HG03103 (cell line): ENCODE results near the gene TULP4.
"Not testable (repeated sequence)": the region's sequence is repeated elsewhere in the genome, so short reads cannot be mapped to it uniquely, and the experiment has no call there.

Source experiments
- ATAC-seq: cut with Tn5 transposase; IDR thresholded peaks from one replicate; pipeline ENCODE4 v1.9.1; 2021; ENCODE audit warnings: low read depth; ENCODE audit not compliant: unreplicated experiment

Gene TULP4

DNA sequence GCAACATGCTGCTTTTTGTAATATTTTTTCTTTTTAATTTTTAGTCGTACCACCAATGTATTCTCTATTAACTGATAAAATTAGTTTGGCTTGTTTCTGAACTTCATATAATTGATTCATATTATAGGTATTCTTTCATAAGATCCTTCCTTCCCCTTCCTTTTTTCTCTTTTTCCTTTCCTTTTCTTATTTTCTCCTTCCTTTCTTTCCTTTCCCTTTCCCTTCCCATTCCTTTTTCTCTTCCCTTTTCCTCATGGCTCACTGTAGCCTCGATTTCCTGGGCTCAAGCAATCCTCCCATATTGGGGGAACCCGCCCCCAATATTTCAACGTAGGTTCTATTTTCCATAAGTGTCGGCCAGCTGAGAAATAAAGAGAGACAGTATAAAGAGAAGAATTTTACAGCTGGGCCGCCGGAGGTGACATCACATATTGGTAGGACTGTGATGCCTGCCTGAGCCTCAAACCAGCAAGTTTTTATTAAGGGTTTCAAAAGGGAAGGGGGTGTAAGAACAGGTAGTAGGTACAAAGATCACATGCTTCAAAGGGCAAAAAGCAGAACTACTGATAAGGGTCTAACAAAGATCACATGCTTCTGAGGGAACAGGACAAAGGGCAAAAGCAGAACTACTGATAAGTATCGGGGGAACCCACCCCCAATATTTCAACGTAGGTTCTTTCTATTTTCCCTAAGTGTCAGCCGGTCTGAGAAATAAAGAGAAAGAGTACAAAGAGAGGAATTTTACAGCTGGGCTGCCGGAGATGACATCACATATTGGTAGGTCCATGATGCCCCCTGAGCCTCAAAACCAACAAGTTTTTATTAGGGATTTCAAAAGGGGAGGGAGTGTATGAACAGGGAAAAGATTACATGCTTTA lies 16.1 kb upstream of the TULP4 start:
- not testable (repeated sequence) for ATAC-seq

DNA sequence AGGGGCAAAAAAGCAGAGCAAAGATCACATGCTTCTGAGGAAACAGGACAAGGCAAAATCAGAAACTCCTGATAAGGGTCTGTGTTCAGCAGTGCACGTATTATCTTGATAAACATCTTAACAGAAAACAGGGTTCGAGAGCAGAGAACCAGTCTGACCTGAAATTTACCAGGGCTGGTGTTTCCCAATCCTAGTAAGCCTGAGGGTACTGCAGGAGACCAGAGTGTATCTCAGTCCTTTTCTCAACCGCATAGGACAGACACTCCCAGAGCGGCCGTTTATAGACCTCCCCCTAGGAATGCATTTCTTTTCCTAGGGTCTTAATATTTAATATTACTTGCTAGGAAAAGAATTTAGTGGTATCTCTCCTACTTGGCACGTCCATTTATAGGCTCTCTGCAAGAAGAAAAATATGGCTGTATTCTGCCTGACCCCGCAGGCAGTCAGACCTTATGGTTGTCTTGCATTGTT lies 15.4 kb upstream of the TULP4 start:
- ATAC-seq: not testable (repeated sequence)

DNA sequence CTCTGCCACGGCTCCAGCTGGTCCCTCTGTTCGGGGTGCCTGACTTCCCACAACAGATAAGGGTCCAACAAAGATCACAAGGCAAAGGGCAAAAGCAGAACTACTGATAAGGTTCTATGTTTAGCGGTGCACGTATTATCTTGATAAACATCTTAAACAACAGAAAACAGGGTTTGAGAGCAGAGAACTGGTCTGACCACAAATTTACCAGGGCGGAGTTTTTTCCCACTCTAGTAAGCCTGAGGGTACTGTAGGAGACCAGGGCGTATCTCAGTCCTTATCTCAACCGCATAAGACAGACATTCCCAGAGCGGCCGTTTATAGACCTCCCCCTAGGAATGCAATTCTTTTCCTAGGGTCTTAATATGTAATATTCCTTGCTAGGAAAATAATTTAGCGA lies 14.6 kb upstream of the TULP4 start:
- ATAC-seq: not testable (repeated sequence)

DNA sequence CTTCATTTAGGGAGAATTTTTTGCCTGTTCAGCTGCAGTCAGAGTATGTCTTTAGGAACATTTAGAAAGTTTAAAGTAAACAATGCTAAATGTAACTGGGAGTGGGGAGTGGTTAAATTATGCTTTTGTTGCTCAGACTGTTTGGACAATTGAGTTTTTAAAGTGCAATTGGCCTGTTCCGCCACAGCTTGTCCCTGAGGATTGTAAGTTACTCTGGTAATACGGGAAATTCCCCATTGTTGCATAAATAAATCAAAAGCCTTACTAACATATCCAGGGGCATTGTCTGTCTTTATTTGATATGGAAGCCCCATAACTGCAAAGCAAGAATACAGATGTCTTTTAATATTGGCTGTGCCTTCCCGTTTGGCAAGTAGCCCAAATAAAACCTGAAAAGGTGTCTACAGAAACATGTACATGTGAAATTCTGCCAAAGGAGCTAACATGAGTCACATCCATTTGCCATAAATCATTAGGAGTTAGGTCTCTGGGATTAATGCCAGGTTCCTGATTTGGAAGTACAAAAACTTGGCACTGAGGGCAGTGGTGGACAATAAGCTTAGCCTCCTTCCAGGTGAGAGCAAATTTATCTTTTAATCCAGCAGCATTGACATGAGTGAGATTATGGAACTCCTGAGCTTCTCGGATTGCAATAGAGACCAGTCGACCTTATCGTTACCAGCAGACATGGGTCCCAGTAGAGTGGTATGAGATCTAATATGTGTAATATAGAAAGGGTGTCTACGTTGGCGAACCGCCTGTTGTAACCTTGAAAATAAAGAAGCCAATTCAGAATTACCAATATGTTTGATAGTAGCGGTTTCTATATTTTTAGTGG lies 11.7 kb upstream of the TULP4 start:
- not testable (repeated sequence) for ATAC-seq

DNA sequence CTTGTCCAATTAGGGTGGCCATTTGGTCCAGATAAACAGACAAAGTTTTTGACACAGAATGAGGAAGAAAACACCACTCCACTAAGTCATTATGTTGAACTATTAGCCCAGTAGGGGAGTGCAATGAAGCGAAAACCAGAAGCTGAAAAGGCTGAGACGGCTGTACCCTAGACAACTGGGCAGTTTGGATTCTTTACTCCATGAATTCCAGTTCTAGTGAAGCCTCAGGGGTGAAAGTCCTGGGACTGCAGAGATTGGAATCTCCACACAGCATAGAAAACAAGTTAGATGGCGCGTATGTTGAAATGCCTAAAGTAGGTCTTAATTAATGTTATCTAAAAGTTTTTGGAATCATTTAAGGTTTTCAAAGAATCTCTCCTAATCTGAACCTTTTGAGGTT lies 10.7 kb upstream of the TULP4 start:
- not testable (repeated sequence) for ATAC-seq

DNA sequence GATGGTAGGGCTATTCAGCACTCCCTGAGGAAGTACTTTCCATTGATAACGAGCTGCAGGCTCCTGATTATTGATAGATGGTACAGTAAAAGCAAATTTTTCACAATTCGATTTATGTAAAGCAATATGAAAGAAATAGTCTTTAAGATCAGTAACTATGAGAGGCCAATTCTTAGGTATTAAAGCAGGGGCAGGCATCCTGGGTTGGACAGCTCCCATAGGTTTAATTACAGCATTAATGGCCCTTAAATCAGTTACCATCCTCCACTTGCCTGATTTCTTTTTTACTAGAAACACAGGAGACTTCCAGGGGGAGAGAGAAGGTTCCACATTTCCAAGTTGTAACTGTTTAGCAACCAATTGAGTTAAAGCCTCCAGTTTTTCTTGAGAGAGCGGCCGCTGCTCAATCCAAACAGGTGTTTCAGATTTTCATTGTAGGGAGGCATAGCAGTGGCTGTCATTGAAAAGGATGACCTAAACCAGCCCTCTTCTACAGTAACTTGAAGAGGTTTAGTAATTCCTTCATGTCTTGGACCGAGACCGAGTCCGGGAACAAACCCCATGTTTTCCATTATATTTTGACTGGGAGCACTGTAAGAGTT lies 10.0 kb upstream of the TULP4 start:
- ATAC-seq: not testable (repeated sequence)

DNA sequence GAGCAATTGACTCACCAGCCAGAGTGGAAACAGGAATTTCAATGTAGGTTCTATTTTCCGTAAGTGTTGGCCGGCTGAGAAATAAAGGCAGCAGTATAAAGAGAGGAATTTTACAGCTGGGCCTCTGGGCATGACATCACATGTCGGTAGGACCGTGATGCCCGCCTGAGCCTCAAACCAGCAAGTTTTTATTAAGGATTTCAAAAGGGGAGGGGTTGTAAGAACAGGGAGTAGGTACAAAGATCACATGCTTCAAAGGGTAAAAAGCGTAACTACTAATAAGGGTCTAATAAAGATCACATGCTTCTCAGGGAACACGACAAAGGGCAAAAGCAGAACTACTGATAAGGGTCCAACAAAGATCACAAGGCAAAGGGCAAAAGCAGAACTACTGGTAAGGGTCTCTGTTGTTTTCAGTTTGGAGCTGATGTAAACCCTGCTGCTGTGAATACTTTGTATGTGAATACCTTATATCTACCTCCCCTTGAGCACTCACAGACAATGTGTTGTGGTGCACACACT lies 9.0 kb upstream of the TULP4 start:
- ATAC-seq: no peak

DNA sequence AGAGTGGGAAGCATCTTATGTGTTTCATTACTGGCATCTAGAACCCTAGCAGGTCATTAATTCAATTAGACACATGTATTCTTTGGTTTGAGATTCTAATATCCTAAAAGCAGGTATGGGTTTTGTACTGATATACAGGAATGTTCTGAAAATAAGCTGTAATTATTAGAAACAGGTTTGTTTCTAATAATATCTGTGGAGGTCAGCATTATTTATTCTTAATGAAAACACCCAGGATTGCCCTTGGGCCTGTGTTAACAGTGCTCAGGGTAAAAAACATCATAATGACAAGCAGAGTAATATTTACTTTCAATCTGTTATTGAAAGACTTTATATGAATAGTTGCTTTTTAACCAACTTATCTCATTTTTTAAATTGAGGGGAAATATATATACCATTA lies 8.0 kb upstream of the TULP4 start:
- ATAC-seq: no peak

DNA sequence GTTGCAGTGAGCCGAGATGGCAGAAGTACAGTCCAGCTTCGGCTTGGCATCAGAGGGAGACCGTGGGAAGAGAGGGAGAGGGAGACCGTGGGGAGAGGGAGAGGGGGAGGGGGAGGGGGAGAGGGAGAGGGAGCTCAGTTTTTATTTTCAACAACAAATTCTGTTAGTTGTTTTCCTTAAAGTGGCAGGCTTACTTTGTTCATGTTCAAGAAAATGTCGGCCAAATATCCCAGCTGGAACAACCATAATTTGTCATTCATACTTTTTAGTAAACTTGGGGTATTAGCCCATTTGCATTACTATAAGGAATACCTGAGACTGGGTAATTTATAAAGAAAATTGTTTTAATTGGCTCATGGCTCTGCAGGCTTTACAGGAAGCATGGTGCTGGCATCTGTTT lies 2.5 kb upstream of the TULP4 start:
- ATAC-seq: no peak

DNA sequence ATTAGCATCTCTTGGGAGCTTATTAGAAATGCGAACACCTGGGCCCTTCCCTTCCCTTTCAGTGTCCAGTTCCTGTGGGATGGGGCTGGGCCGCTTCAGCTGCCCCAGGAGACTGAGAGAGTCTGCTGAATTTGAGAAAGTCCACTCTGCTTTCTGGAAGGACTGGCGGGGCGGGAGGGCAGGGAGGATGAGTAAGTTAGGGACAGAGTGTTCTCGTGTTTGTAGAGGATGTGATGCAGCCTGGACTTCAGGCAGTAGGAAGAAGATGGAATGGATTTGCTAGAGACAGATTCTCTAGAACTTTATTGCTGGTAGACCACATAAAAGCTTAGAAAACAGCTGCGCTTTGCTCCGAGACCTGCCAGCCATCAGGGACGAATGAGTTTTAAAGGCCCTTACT lies 1.1 kb upstream of the TULP4 start:
- no peak for ATAC-seq

DNA sequence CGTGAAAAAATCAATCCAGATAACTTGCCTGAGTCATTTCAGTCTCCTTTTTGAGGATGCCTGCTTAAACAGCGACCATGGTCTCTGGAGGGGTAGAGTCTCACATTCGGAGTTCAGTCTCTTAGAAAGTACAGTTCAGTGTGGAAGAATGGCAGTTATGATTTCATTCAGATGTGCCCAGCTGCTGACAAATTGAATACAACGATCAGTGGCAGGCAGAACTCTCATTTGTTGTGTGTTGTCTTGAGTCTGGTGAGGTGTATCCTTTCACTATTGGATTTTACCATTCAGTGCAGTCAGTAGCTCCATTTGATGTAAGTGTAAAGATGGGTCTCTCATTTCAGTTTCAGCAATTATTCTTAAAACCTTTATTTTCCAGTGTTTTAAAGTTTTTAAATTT lies 639 bp upstream of the TULP4 start:
- no peak for ATAC-seq

DNA sequence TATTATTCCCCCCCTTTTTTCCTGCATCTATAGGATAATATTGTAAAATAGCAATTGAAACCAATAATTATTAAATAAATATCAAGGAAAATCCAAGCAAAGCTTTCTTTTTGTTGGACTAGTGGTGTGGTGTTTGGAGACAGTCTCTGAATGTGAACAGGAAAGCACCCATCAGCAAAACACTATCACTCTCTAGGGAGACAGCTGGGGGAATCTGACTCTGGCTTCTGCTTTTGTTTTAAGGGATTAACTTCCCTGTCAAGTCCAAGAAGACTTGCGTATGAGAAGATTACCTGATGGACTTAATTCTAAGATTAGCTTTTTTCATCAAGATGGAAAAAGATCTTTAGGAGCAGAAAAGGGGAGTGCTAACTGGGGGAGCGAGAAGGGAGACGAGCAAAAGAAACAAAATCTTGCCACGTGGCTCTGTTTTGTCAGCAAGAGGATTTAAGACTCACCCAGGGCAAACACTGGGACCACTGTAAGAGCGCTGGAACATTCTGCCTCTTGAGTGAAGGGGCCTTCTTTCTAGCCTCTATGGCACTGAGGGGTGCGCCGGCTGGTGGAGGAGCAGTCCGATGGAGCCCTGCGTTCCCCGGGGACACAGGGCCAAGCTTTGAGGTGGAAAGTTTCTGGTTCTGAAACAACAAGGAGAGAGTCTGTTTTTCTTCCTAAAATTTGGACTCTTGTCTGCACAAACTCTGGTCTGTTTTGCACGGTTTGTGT lies 570 bp downstream of the TULP4 start:
- no peak for ATAC-seq

DNA sequence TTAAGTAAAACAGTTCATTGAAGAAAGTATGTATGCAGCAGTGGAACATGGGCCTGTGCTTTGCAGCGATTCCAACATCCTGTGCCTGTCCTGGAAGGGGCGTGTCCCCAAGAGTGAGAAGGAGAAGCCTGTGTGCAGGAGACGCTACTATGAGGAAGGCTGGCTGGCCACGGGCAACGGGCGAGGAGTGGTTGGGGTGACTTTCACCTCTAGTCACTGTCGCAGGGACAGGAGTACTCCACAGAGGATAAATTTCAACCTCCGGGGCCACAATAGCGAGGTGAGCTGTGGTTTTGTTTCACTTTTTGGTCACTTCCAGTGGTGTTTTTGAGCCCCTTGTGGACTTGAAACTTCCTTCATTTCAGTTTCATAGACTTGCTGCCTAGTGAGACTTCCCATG lies 1.7 kb downstream of the TULP4 start:
- ATAC-seq: no peak

DNA sequence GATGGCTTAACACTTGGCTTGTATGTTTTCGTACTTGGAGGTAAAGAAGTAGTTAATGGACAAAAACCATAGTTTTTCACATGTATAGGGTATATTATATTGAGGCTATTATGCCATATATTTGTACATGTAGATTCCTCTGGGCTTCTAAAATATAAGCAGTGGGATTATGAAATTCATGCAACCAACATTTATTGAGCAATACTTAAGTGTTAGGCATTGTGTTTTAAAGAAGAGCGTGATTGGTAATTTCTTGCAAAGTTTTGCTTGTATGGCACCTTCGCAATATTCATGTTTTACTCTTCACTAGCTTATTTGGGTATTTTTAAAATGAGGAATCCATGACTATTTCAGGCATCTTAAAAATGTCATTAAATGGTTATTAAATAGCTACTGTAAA lies 2.5 kb downstream of the TULP4 start:
- no peak for ATAC-seq

DNA sequence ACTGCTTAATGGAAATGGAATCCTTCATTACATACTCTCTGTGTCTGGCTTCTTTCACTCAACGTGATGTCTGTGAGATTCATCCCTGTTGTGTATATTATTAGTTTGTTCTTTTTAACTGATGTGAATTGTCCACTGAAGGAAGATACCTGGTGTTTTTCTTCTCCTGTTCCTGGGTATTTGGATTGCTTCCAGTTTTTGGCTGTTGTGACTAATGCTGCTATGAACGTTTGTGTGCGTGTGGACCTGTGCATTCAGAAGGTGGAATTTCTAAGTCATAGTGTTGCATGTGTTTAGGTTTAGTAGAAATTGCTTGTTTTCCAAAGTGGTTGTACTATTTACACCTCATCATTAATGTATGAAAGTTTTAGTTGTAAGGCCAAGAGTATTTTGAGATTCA lies 3.8 kb downstream of the TULP4 start:
- no peak for ATAC-seq

DNA sequence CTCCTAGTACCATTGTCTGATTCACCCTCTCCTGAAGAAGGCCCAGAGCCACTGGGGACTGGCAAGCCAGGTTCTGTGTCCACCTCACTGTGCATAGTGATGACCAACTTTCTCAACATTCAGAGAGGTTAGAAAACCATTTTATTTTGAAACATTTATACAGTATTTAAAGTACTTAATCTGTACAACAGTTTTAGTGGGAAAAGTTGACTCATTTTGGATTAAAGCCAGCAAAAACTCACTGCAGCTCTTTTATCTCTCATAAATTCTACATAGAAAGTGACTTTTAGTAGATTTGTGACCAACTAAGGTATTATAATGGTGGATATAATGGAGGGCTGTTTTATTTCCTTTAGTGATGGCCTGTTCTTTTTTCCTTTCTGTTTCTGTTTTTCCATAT lies 9.7 kb downstream of the TULP4 start:
- ATAC-seq: no peak

DNA sequence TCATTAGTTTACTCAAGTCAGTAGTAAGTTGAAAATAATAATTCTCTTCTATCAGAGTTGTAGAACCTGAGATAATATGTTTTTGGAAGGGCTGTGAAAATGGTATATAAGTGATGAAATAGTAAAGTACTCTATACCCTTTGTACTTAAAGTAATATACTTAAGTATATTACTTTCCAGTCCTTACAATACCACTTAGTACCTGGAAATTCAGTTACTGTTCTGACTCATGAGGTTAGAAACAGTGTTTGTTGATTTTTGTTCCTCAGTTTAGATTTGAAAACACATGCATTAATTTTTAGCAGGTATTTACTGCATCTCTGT lies 10.1 kb downstream of the TULP4 start:
- ATAC-seq: no peak

DNA sequence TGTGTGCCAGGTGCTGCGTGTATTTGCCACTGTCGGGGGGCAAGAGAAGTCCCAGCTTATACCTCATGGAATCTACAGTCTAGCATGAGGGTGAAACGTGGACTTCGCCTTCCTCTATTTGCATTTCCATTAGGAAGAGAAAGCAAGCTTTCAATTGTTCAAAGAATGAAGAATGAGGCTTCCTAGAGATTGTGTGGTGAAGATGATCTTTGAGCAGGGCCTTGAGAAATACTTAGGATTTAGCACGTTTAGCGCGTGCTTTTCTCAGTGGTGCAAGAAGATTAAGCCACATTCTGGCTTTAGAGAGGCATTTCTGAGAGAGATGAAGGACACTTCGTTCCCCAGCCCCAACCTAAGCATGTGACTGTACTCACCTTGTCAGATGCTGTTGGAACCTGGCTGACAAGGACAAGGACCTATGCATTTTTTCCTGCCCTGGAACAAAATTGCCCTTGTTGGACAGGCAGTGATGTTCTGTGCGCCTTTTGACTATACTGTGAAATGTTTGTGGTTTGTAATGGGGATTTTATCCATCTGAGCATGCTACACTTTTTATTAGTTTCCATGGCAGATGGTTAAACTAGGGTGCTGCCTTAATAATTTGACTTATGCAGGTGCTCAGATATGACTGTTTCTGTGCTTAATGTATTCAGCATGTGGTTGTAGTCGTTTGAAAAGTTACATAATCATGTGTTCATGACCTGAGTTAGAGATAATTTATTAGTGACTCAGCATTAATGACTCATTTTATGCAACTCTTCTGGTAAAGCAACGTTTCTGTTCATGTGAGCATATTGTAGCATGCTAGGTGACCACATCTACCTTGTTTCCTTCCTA lies 10.7 kb downstream of the TULP4 start:
- ATAC-seq: peak; percentile 45

DNA sequence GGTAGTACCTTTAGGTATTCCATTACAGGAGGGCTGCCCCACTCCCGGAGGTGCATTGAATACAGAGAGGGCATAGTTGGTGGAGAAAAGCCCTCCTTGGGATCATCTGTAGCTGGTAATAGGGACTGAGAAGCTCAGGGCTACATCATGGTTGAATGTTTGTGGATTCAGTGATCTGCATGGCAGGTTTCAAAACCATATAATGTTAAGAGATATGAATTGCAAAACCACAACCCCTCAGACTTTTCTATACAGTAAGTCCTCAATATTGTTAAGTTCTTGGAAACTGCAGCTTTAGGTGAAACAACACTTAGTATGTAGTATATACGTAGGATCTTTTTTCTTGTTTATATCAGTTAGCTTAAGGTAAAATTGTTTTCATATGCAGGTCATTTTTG lies 11.3 kb downstream of the TULP4 start:
- ATAC-seq: peak; percentile 40

DNA sequence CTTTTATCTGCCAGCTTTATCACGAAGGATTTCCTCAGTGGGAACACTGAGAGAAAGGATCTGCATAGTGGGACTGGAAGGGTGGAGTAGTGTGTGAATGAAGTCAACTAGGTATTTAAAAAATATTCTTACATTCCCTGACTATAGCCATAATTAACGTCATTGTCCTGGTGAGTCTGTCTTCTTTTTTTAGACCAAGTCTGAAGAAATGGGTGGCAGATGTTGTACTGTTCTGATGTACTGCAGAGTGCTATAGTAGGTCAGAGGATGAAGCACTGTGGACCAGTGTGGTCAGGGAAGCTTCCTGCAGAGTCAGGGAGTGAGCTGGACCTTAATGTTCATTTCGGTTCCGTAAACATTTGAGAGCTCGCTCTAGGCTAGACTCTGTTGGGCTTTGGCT lies 11.9 kb downstream of the TULP4 start:
- ATAC-seq: no peak
